ES-I3 (cell line): ENCODE results near the gene PRAMEF13.
"Not testable (repeated sequence)": the region's sequence is repeated elsewhere in the genome, so short reads cannot be mapped to it uniquely, and the experiment has no call there.

ENCODE experiments used
- H3K36me3 ChIP-seq: 2 replicates; pipeline ENCODE4 v1.6.1; 2013; ENCODE audit warnings: mild to moderate bottlenecking, low read length, control low read depth, moderate library complexity; ENCODE audit not compliant: insufficient read depth
- H3K4me1 ChIP-seq: 2 replicates; pipeline ENCODE4 v1.6.1; 2013; ENCODE audit warnings: mild to moderate bottlenecking, control low read depth, low read length; ENCODE audit not compliant: insufficient read depth
- H3K9ac ChIP-seq: 2 replicates; pipeline ENCODE4 v1.6.1; 2013; ENCODE audit warnings: low read depth, mild to moderate bottlenecking, low read length, moderate library complexity
- H3K9me3 ChIP-seq: 2 replicates; pipeline ENCODE4 v1.6.1; 2013; ENCODE audit warnings: mild to moderate bottlenecking, low read length, moderate library complexity; ENCODE audit not compliant: control insufficient read depth, insufficient read depth

Gene PRAMEF13

DNA sequence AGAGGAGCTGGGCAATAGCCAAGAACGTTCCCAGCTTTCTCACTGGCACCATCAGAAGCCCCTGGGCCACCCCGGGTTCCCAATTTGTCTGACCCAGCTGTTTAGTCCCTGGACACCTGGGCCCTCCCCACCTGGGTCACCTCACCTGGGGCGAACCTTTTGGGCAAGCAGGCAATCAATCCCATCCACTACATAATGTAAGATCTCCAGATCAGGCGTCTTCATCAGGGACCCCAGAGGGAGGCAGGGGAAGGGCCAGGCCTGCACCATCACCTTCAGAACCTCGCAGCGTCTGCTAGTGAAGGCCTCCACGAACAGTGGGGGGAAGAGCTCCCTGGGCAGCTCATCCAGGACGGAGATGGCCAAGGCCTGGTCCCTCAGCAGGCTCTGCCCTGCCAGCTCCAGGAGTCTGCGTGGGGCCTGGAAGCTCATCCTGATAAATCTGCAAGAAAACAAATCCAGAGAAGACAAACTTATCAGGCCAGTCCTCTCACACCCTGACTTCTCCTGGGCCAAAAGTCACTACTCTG lies 24.5 kb upstream of the PRAMEF13 start, which contains the start of gene PRAMEF18:
PRAMEF18 (minus strand) TSS at position 480 of the 530 bp plus-strand sequence; CDS start at position 432, 48 bp downstream.
- not testable (repeated sequence) for H3K9me3 ChIP-seq, H3K4me1 ChIP-seq, H3K36me3 ChIP-seq, H3K9ac ChIP-seq

GRCh38 chr1:13224480-13225060 lies 23.4 kb upstream of the PRAMEF13 start:
- Histone ChIP-seq H3K4me1 (no peaks in the 10 kb centered on the region), H3K9ac (no peak overlapping the region), H3K9me3 (no peaks in the 10 kb centered on the region), H3K36me3 (no peaks in the 10 kb centered on the region)

- not testable (repeated sequence) for H3K9me3 ChIP-seq, H3K9ac ChIP-seq
Measured at GRCh38 chr1:13222788-13223187, 21.6 kb upstream of the PRAMEF13 start.

DNA sequence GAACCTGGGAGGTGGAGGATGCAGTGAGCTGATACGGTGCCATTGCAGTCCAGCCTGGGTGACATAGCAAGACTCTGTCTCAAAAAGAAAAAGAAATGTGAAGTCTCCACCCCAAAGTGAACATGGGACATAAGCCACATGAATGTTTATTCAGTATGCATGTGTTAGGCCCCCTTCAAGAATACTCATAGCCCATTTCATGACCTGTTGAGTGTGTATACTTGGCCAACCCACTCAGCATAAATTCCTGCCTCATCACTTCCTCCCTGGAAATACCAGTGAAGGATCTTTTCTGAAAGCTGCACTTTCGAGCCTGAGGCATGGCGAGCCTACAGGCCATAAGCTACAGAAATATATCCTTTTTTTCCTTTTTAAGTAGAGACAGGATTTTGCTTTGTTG lies 18.0 kb upstream of the PRAMEF13 start:
- H3K9ac ChIP-seq, H3K36me3 ChIP-seq, H3K9me3 ChIP-seq, H3K4me1 ChIP-seq: not testable (repeated sequence)

More at GRCh38 chr1:13222788-13223187, 21.6 kb upstream of the PRAMEF13 start:
- not testable (repeated sequence) for H3K4me1 ChIP-seq, H3K36me3 ChIP-seq

GRCh38 chr1:13216619-13217018 lies 15.4 kb upstream of the PRAMEF13 start:
- H3K4me1 ChIP-seq, H3K9me3 ChIP-seq, H3K9ac ChIP-seq, H3K36me3 ChIP-seq: not testable (repeated sequence)

GRCh38 chr1:13208712-13209111 lies 7.5 kb upstream of the PRAMEF13 start:
- not testable (repeated sequence) for H3K4me1 ChIP-seq, H3K9me3 ChIP-seq, H3K36me3 ChIP-seq, H3K9ac ChIP-seq

DNA sequence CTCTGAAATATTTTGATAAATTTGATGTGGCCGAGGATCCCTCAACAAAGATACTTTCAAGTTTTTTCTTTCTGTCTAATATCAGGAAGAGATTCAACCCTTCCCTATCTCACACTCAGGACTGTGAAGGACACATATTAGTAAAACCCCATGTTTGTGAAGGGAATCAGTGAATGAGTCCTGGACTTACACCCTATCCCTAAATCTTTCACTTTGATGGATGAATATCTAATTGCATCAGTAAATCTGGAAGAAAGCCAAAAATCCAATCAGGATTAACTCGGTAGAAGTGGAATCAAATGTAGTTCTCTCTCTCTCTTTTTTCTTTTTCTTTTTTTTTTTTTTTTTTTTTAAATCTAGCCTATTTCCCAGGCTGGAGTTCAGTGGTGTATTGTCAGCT lies 29.7 kb downstream of the PRAMEF13 start, which contains the start of gene PRAMEF9:
PRAMEF9 (plus strand) TSS at position 301 of the 400 bp plus-strand sequence. CDS start 3,433 bp downstream, outside the sequence.
- H3K4me1 ChIP-seq, H3K9ac ChIP-seq, H3K9me3 ChIP-seq, H3K36me3 ChIP-seq: not testable (repeated sequence)

DNA sequence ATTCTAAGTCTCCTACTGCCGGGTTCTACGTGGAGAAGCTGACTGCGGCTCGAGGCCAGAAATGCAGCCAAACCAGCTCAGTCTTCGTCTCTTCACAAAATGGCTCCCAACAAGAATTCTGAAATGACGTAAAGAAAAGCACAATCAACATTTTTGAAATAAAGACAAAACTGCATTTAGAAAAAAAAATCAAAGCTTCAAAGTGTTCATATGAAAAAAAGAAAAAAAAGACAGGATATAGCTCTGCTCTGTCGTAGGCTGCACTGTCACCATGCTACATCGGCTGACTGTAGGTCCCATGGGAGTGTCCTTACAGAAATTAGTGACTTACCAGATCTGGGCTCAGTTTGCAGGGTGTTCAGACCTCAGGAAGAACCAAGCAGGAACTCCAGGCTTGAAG lies 35.7 kb downstream of the PRAMEF13 start, which contains the start of gene HNRNPCL4:
HNRNPCL4 (minus strand) TSS at position 101 of the 400 bp plus-strand sequence. CDS start 164 bp downstream, outside the sequence.
- H3K36me3 ChIP-seq, H3K9ac ChIP-seq, H3K4me1 ChIP-seq, H3K9me3 ChIP-seq: not testable (repeated sequence)

- H3K36me3 ChIP-seq, H3K9ac ChIP-seq, H3K4me1 ChIP-seq, H3K9me3 ChIP-seq: not testable (repeated sequence)
Measured at GRCh38 chr1:13155909-13156308, 45.3 kb downstream of the PRAMEF13 start, which contains the start of gene PRAMEF26. PRAMEF26 (minus strand) TSS chr1:13156009; CDS start chr1:13153095, 2,914 bp downstream.
